D341Med (cell line): Measurements from ENCODE around the gene SCAMP4.

Experiments
- DNase-seq: peaks from one replicate; pipeline ENCODE4 v3.0.0; 2012; ENCODE audit warnings: low spot score

SCAMP4 gene

DNA sequence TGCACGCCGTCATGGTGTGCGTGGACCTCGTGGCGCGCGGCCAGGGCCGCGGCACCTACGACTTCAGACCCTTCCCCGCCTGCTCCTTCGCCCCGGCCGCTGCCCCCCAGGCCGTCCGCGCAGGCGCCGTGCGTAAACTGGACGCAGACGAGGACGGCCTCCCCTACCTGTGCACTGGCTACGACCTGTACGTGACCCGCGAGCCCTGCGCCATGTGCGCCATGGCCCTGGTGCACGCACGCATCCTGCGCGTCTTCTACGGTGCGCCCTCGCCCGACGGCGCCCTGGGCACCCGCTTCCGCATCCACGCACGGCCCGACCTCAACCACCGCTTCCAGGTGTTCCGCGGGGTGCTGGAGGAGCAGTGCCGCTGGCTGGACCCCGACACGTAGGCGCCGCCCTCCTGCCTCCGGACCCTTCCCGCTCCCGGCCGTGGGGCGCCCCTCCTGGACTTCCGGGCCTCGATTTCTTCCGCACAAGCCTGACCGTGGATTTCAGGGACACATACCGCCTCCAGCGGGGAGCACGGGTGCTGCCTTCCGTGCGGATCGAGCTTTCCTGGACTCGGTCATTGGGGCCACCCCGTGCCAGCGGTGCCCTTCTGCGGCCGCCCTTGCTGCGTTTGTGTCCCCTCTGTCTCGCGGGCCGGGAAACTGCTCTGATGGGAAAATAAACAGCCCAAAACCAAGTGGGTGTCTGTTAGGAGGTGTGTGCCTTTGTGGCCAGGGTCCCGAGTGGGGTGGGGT lies 7.7 kb downstream of the SCAMP4 start:
- no peak for DNase-seq

DNA sequence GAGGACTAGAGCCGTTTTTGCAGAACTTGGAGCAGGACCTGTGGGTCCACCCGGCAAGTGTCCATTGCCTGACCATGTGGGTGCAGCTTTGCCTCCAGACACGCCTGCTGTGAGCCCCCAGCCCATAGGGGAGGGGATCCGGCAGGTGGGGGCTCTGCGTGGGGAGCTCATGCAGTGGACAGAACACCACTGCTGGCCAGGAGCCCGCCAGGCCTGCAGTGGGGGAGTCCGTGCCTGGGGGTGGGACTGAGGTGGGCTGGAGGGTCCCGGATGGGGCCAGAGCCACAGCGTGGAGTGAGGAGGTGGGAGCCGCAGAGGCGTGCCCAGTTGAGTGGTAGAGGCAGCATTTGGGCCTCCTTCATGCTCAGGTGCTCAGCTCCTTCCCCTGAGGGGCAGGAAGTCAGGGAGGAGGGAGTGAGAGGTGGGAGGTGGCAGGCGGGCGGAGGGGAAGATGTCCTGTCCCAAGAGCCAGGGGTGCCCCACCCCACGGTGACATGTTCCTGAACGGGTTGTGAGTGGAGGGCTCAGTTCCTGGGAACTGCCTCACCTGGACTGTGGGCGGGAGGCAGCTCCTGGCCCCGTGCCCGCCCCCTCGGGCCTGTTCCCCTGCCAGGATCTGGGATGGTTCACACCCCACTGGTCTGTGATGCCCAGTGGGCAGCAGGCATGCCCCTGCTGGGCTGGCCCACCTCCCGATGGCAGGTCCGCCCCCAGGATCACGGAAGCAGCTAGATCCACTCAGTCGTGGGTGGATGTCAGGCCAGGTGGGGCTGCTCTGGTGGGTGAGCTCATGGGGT lies 8.8 kb downstream of the SCAMP4 start:
- DNase-seq, result peak; percentile 32

DNA sequence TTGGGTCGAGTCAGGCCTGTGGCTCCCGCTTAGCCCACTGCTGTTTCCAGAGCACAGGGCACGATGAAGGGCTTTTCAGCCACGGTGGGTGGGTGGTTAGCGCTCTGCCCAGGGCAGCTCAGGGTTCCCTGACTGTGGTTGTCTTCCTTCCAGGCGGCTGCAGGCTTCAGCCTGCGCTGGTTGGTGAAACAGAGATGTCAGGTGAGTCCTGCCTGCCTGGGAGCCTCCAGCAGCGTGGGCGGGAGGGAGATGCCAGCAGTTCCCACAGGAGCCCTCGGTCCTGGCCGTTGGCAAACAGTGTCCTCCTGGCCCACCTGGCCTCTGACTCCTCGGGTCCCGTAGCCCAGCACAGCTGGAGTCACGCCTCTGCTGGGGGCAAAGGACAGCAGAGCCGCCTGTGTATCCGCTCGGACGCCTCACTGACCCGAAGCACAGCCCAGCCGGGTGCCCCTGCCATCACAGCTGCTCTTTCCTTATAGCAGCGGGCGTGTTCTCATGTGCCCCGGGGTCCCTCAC lies 9.7 kb downstream of the SCAMP4 start:
- DNase-seq, result peak; percentile 21

- DNase-seq, result no peak
These were observed 11.9 kb downstream of the SCAMP4 start for GRCh38 chr19:1917146-1917545.

DNA sequence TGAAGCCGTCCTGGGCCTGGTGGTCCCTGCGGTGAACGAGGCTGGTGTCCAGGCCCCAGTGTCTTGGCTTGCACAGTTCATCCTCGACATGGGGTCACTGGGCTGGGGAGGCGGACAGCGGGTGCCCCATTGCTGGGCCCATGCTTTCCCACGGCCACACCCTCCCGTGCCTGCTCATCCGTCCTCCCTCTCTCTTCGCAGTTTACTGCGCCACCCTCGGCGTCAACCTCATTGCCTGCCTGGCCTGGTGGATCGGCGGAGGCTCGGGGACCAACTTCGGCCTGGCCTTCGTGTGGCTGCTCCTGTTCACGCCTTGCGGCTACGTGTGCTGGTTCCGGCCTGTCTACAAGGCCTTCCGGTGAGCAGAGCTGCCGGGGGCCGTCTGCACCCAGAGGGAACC lies 12.7 kb downstream of the SCAMP4 start:
- peak; percentile 16 for DNase-seq

- no peak for DNase-seq
These were observed 13.8 kb downstream of the SCAMP4 start for GRCh38 chr19:1918975-1919374.

DNA sequence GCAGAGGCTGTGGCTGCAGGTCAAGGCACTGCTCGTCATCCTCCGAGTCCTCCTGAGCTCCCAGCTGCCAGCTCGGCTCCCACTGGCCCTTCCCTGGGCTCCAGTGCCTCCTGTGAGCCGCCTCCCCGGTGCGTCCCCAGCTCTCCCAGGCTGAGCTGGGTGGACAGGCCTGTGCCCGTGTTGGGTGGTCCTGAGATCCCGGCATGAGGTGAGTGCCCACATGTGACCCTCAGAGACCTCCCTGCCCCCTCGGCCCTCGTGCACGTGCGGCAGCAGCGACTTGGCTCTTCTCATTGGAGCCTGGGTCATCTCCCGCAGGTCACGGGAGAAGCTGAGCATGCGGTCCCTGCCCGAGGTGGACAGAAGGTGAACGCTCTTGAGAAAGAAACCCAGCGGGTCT lies 15.4 kb downstream of the SCAMP4 start:
- no peak for DNase-seq

- DNase-seq, result no peak
These were observed 16.1 kb downstream of the SCAMP4 start for GRCh38 chr19:1921326-1921725.

GRCh38 chr19:1921825-1922224 lies 16.6 kb downstream of the SCAMP4 start:
- no peak for DNase-seq

DNA sequence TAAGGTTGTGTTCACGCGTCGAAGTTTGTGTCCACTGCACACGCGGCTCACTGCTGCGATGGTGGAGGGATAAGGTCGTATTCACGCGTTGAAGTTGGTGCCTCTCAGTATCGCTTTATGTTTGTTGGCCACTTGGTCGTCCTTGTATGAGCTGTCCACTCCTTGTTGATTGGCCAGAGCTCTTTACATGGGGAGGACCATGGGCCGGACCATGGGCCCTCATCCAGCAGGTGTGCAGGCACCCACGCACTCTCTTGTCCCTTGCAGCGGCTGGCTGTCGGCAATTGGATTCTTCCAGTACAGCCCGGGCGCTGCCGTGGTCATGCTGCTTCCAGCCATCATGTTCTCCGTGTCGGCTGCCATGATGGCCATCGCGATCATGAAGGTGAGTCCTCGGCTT lies 17.6 kb downstream of the SCAMP4 start:
- no peak for DNase-seq

- DNase-seq, result no peak
These were observed 18.1 kb downstream of the SCAMP4 start for GRCh38 chr19:1923319-1923718.

- DNase-seq, result no peak
These were observed 19.2 kb downstream of the SCAMP4 start for GRCh38 chr19:1924320-1924961.

GRCh38 chr19:1925544-1925943 lies 20.3 kb downstream of the SCAMP4 start:
- DNase-seq, result no peak

DNA sequence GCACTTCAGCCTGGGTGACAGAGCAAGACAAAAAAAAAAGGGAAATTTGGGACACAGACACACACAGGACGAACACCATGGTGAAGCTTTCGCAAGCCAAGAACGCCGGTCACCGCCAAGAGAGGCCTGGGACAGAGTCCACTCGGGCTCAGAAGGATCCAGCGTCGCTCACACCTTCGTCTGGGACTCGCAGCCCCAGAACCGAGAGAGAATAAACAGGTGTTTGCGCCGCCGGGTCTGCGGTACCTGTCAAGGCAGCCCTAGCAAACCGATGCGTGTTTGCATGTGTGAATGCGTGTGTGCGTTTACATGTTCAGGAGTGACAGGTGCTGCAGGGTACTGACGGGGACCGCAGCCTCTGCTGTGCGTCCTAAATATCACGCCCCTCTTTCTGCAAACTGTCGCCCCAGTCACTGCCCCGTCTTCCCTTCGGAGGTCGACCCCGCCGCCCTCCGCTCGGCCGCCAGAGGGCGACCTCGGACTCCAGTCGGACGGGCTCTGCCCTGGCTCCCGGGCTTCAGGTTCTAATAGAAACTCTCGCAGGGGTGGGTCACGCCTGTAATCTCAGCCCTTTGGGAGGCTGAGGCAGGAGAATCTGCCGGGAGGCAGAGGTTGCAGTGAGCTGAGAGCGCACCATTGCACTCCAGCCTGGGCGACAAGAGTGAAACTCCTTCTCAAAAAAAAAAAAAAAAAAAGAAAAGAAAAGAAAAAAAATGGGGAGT lies 24.0 kb downstream of the SCAMP4 start:
- DNase-seq, result peak; percentile 92

DNA sequence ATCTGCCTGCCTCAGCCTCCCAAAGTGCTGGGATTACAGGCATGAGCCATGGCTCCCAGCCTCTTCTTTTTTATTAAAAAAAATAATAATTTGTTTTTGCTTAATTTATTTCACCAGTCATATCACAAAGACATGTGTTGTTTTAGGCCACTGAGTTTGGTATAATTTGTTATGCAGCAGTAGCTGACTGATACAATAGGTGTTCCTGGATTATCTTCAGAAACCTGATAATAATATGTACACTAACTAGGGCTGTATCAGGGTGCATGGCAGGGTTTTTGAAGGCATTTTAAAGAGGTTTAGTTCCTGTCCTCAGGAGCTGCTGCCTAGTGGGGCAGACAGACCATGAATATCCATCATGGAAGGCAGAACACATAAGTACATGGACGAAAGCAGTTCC lies 26.2 kb downstream of the SCAMP4 start:
- no peak for DNase-seq

DNA sequence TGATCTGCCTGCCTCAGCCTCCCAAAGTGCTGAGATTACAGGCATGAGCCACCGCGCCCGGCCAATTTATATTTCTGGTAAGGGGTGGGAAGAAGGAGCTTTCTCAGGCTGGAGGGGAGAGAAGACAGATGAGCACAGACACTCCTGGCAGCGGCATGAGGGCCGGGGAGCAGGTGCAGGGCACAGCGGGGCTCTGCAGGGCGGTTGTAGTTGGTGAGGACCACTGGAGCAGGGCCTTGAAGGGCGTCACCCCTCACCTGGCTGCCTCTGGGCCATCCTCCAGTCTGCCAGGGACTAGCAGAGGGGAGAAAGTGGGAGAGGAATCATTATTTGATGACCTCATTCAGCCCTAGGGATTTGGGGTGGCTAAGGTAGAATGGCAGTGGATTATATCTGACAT lies 27.2 kb downstream of the SCAMP4 start:
- DNase-seq, result no peak

- no peak for DNase-seq
These were observed 28.0 kb downstream of the SCAMP4 start for GRCh38 chr19:1933244-1933643.

DNA sequence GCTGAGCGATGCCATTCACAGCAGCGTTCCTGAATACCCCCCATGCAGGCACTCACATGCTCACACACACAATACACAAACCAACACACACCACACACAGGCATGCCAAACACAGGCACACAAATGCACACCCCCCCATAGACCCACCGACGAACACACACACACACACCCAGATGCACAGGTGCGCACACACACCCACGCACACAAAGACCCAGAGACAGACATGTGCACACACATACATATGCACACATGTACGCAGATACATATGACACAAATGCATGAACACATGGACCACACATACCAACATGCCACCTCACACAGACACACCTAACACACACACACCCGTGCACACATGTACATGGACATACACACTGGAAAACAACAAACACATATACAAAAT lies 28.7 kb downstream of the SCAMP4 start:
- no peak for DNase-seq

- no peak for DNase-seq
These were observed 30.4 kb downstream of the SCAMP4 start for GRCh38 chr19:1935484-1936208.

DNA sequence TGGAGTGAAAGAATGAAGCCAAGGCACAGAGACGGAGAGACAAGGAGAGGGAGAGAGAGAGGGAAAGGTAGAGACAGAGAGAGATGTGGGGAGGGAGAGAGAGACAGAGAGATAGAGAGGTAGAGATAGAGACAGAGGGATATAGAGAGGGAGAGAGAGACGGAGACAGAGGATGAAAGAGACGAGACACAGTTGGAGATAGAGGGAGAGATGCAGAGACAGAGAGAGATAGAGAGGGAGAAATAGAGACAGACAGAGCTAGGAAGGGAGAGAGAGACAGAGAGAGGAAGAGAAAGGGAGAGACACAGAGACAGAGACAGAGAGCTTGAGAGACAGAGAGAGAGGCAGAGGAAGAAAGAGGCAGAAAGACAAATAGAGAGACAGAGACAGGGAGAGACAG lies 31.2 kb downstream of the SCAMP4 start:
- no peak for DNase-seq

- DNase-seq, result no peak
These were observed 31.9 kb downstream of the SCAMP4 start for GRCh38 chr19:1936916-1937610.
